Osteocyte (in vitro differentiated cells): ENCODE results near the gene RYR2. TPM values are rescaled to one million over a fixed set of nuclear protein-coding genes. Genes with fewer than 3 reads are reported as not detected.

Experiments
- DNase-seq: peaks from one replicate; pipeline ENCODE4 v3.0.0; 2021; ENCODE audit warnings: mixed read lengths; ENCODE audit not compliant: unreplicated experiment; ENCODE audit errors: extremely low spot score
- H3K27ac Mint-ChIP-seq: one replicate; pipeline ENCODE4 v1.8.0; 2021; ENCODE audit warnings: mild to moderate bottlenecking, mixed read lengths; ENCODE audit not compliant: unreplicated experiment
- H3K27me3 Mint-ChIP-seq: one replicate; pipeline ENCODE4 v1.8.0; 2021; ENCODE audit warnings: mixed read lengths; ENCODE audit not compliant: unreplicated experiment
- H3K36me3 Mint-ChIP-seq: one replicate; pipeline ENCODE4 v1.8.0; 2021; ENCODE audit warnings: mixed read lengths; ENCODE audit not compliant: unreplicated experiment
- H3K4me1 Mint-ChIP-seq: one replicate; pipeline ENCODE4 v1.8.0; 2021; ENCODE audit warnings: mixed read lengths; ENCODE audit not compliant: unreplicated experiment
- H3K4me3 Mint-ChIP-seq: one replicate; pipeline ENCODE4 v1.8.0; 2021; ENCODE audit warnings: mild to moderate bottlenecking, moderate library complexity, mixed read lengths; ENCODE audit not compliant: unreplicated experiment
- H3K9me3 Mint-ChIP-seq: one replicate; pipeline ENCODE4 v1.8.0; 2021; ENCODE audit warnings: mixed read lengths; ENCODE audit not compliant: unreplicated experiment
- CTCF ChIP-seq: fragments of 200-600 bp; sonication (generic); IDR thresholded peaks from 2 replicates; pipeline ENCODE4 v1.5.0; 2021; ENCODE audit warnings: antibody characterized with exemption, mild to moderate bottlenecking, moderate library complexity
- total RNA-seq: library from RNA; stranded (reverse); gene quantifications from 2 replicates; pipeline ENCODE4 v1.2.1, GENCODE V29; 2021

Gene RYR2
- total RNA-seq, 1 donor from 2014 or later = 0.03 TPM

- no peak overlapping the region for H3K27ac Mint-ChIP-seq
- H3K9me3 Mint-ChIP-seq = no peaks in the 10 kb centered on the region
- H3K4me3 Mint-ChIP-seq = no peak overlapping the region
- H3K36me3 Mint-ChIP-seq = no peaks in the 10 kb centered on the region
- H3K27me3 Mint-ChIP-seq = peaks cover 2% of the 10 kb centered on the region
- DNase-seq = no peak
- no peak for TF ChIP-seq CTCF
- H3K4me1 Mint-ChIP-seq = no peaks in the 10 kb centered on the region
Measured at GRCh38 chr1:237745545-237745944, 703.6 kb downstream of the RYR2 start.

- no peak for DNase-seq
- H3K4me1 Mint-ChIP-seq = no peaks in the 10 kb centered on the region
- H3K36me3 Mint-ChIP-seq = no peaks in the 10 kb centered on the region
- no peaks in the 10 kb centered on the region for H3K9me3 Mint-ChIP-seq
- no peak overlapping the region for H3K4me3 Mint-ChIP-seq
- H3K27ac Mint-ChIP-seq = no peak overlapping the region
- no peak for TF ChIP-seq CTCF
- H3K27me3 Mint-ChIP-seq = peaks cover 2% of the 10 kb centered on the region
Measured at GRCh38 chr1:237748171-237748960, 706.4 kb downstream of the RYR2 start.

DNA sequence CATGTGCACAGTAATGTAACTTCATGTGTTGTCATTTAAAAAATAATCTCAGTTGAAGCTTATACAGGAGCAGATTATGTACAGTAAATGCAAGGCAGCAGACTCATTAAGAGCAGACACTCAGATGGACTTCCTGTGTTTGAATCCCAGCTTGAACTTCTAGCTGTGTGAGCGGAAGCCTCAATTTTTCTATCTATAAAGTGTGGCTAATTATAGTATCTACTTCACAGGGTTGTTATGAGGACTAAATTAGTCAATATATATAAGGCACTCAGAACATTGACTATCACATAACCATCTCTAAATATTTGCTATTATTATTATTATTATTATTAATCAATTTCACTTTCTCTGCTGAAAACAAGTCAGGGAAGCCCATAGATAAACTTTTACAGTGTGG is 707.1 kb downstream of the RYR2 start:
- Mint-ChIP-seq H3K27ac (no peak overlapping the region), H3K9me3 (no peaks in the 10 kb centered on the region), H3K36me3 (no peaks in the 10 kb centered on the region), H3K4me1 (no peaks in the 10 kb centered on the region), H3K27me3 (peaks cover 2% of the 10 kb centered on the region), H3K4me3 (no peak overlapping the region)
- DNase-seq = no peak
- no peak for TF ChIP-seq CTCF

DNA sequence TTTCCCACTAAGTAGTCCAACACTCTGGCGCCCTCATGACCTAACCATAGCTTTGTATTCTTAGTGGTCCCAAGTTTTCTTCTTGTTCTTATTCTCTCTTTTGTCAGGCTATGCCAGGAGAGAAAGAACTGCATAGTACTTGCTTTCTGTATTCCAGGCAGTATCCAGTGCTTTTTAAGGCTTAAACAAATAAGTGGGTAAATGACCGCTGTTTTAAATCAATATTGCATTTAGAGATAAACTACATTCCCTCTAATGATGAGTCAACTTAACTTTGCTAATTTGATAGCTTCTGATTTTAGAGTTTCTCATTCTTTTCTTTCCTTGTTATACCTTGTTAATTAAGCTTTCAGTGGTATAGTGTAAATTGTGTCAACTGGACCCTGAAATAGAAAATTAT is 709.1 kb downstream of the RYR2 start:
- peaks cover 2% of the 10 kb centered on the region for H3K27me3 Mint-ChIP-seq
- no peak overlapping the region for H3K4me3 Mint-ChIP-seq
- no peak for TF ChIP-seq CTCF
- no peaks in the 10 kb centered on the region for H3K9me3 Mint-ChIP-seq
- no peak overlapping the region for H3K27ac Mint-ChIP-seq
- H3K4me1 Mint-ChIP-seq = no peaks in the 10 kb centered on the region
- no peaks in the 10 kb centered on the region for H3K36me3 Mint-ChIP-seq
- DNase-seq = no peak

- H3K27ac Mint-ChIP-seq = no peak overlapping the region
- H3K36me3 Mint-ChIP-seq = no peaks in the 10 kb centered on the region
- DNase-seq = no peak
- TF ChIP-seq CTCF = no peak
- H3K27me3 Mint-ChIP-seq = no peaks in the 10 kb centered on the region
- H3K4me1 Mint-ChIP-seq = no peaks in the 10 kb centered on the region
- no peaks in the 10 kb centered on the region for H3K9me3 Mint-ChIP-seq
- no peak overlapping the region for H3K4me3 Mint-ChIP-seq
Measured at GRCh38 chr1:237754627-237755026, 712.6 kb downstream of the RYR2 start.
